Parathyroid adenoma (tissue), 2 donors: Measurements from ENCODE around the gene C12orf60.
A peak's percentile ranks its signal among the peaks of the same experiment; 100 is the strongest.
"Not testable (repeated sequence)": the region's sequence is repeated elsewhere in the genome, so short reads cannot be mapped to it uniquely, and the experiment has no call there.

ENCODE experiments used
- H2AFZ ChIP-seq: fragments of 300-600 bp; sonication (generic); one replicate; pipeline ENCODE4 v1.7.0; 2017; ENCODE audit warnings: antibody characterized with exemption, mild to moderate bottlenecking
- H3K27ac ChIP-seq: fragments of 300-600 bp; sonication (generic); one replicate; pipeline ENCODE4 v1.7.0; 2017
- H3K27me3 ChIP-seq: fragments of 300-600 bp; sonication (generic); one replicate; pipeline ENCODE4 v1.7.0; 2017; ENCODE audit warnings: low read length; ENCODE audit not compliant: control insufficient read depth, insufficient read depth
- H3K36me3 ChIP-seq: fragments of 300-600 bp; sonication (generic); one replicate; pipeline ENCODE4 v1.7.0; 2017; ENCODE audit warnings: low read length; ENCODE audit not compliant: control insufficient read depth, insufficient read depth
- H3K4me1 ChIP-seq: fragments of 300-600 bp; sonication (generic); one replicate; pipeline ENCODE4 v1.7.0; 2017; ENCODE audit warnings: control low read depth
- H3K4me2 ChIP-seq: fragments of 300-600 bp; sonication (generic); one replicate; pipeline ENCODE4 v1.7.0; 2017; ENCODE audit warnings: low read length
- H3K4me3 ChIP-seq: fragments of 300-600 bp; sonication (generic); one replicate; pipeline ENCODE4 v1.7.0; 2017; ENCODE audit warnings: low read depth, low read length
- H3K79me2 ChIP-seq: fragments of 300-600 bp; sonication (generic); one replicate; pipeline ENCODE4 v1.7.0; 2017; ENCODE audit warnings: control low read depth
- H3K9ac ChIP-seq: fragments of 300-600 bp; sonication (generic); one replicate; pipeline ENCODE4 v1.7.0; 2017; ENCODE audit warnings: mild to moderate bottlenecking
- H3K9me3 ChIP-seq: fragments of 300-600 bp; sonication (generic); one replicate; pipeline ENCODE4 v1.7.0; 2017; ENCODE audit warnings: low read length; ENCODE audit not compliant: control insufficient read depth
- TF ChIP-seq, protein P1 (sequence below): fragments of 300-600 bp; sonication (generic); IDR thresholded peaks from one replicate; pipeline ENCODE4 v1.7.0; 2017; ENCODE audit warnings: antibody characterized with exemption, mild to moderate bottlenecking
- donor health status: primary hyperparathyroidism.

C12orf60 gene, protein sequence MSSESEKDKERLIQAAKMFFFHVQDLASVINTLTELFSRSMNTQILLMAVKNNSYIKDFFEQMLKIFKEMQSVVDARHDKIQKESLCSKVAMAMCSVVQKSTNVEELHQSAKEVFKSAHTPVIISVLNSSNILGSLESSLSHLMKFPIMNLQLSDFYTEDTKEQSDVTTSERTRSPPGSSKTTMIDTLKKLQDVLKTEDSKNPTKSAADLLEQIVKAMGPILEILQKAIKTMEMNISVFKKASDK

DNA sequence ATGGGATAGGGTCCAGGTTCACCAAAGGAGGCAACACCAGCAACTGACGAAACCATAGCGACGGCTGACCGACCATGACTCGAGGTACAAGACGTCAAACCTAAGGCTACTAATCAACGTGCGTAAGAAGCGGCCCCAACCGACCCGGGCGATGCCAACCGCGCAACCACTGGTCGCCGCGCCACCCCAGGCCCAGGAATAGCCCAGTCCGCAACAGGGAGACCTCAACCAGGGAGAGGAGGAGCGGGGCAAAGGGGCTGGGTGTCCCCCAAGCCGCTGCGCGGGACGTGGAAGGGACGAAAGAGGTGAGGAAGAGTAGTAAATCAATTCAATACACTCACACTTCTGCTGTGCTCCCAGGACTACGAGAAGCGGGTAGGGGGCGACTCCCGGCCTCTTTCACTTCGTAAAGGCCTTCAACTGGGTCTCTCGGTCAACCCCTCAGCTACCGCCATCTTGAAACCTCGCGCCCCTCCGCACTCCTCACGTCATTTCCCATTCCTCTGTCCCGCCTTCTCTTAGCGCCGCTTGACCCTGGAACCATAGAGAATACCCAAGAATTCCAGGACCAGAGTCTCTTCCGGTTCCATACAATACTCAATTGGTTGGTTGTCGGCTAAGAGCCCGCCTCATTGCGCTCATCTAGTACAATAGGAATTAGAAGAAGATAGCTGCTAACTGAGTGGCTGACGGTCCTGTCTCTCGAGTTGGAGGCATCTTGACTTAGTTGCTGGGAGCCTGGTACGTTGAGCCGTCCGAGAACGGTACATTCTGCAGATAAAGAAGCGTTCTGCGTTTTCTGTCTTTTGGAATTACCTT lies at the start of gene C12orf60, which contains the start of gene WBP11:
Gene C12orf60 (plus strand): TSS at position 660 of the 819 bp plus-strand sequence. CDS start 19,266 bp downstream, outside the sequence.
Gene WBP11 (minus strand): TSS at position 468 of the 819 bp plus-strand sequence. CDS start 2,095 bp downstream, outside the sequence.
- no peaks in the 10 kb centered on the region for H3K27me3 ChIP-seq
- peaks cover 3% of the 10 kb centered on the region for H3K4me1 ChIP-seq
- peaks cover 18% of the 10 kb centered on the region for H3K79me2 ChIP-seq
- H3K9ac ChIP-seq, result peak within 1 kb of the TSS; percentile 9
- H3K9me3 ChIP-seq, result no peaks in the 10 kb centered on the region
- H3K4me3 ChIP-seq, result peak within 1 kb of the TSS; percentile 98
- H3K27ac ChIP-seq, result peak within 1 kb of the TSS; percentile 73
- TF ChIP-seq, protein P1, sequence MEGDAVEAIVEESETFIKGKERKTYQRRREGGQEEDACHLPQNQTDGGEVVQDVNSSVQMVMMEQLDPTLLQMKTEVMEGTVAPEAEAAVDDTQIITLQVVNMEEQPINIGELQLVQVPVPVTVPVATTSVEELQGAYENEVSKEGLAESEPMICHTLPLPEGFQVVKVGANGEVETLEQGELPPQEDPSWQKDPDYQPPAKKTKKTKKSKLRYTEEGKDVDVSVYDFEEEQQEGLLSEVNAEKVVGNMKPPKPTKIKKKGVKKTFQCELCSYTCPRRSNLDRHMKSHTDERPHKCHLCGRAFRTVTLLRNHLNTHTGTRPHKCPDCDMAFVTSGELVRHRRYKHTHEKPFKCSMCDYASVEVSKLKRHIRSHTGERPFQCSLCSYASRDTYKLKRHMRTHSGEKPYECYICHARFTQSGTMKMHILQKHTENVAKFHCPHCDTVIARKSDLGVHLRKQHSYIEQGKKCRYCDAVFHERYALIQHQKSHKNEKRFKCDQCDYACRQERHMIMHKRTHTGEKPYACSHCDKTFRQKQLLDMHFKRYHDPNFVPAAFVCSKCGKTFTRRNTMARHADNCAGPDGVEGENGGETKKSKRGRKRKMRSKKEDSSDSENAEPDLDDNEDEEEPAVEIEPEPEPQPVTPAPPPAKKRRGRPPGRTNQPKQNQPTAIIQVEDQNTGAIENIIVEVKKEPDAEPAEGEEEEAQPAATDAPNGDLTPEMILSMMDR, result no peak
- H2AFZ ChIP-seq, result peak within 1 kb of the TSS; percentile 84
- H3K36me3 ChIP-seq, result no peaks in the 10 kb centered on the region
- peak within 1 kb of the TSS; percentile 91 for H3K4me2 ChIP-seq

DNA sequence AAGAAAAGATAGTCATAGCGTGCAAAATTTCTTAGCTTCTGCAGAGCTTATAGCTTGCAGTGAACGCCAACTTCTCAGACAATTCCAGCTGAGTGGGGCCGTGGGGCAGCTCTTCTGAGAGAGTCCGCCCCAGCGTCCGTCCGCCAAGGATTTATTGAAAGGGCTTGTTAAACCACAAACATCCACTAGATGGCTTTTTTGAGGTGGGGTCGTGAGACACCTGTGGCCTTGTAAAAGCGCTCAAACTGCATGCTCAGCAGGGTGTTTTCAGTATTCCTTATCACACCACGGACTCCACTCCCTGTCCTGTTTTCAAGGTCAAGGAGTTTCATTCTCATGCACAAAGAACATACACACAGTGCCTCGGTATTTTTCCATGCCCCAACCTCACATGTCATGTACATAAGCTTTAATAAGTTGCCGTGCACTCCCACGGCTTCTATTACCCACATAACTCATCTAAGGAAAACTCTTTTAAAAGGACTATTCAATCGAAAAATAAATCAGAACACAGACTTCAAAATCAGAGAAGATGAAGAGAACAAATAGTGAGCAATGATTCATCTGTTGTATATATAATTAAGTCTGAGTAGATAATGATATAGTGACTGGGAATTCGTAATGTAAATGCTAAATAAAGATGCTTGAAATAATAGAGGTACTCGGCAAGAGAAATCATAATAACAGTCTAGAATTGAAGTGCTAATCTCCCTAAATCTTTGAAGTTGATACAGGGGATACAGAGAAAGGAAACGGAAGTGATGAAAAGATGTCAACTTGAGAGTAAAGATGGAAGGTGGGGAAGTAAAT lies 46.9 kb upstream of the C12orf60 start:
- Histone ChIP-seq H3K9me3 (no peaks in the 10 kb centered on the region), H3K27ac (no peak overlapping the region), H3K79me2 (peaks cover 2% of the 10 kb centered on the region), H3K4me2 (no peak overlapping the region), H3K4me1 (no peaks in the 10 kb centered on the region), H3K36me3 (no peaks in the 10 kb centered on the region), H2AFZ (no peak overlapping the region), H3K9ac (no peak overlapping the region), H3K4me3 (no peak overlapping the region), H3K27me3 (no peaks in the 10 kb centered on the region)
- TF ChIP-seq, protein P1, result peak; percentile 18

DNA sequence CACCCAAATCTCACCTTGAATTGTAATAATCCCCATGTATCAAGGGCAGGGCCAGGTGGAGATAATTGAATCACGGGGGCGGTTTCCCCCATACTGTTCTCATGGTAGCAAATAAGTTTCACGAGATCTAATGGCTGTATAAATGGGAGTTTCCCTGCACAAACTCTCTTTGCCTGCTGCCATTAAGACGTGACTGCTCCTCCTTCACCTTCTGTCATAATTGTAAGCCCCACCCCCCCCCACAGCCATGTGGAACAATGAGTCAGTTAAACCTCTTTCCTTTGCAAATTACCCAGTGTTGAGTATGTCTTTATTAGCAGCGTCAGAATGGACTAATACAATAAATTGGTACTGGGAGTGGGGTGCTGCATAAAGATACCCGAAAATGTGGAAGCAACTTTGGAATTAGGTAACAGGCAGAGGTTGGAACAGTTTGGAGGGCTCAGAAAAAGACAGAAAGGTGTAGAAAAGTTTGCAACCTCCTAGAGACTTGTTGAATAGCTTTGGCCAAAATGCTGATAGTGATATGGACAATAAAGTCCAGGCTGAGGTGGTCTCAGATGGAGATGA lies 43.7 kb upstream of the C12orf60 start:
- H3K27ac ChIP-seq, H3K4me1 ChIP-seq, H3K9ac ChIP-seq, H2AFZ ChIP-seq, H3K9me3 ChIP-seq, H3K36me3 ChIP-seq, H3K4me3 ChIP-seq, H3K79me2 ChIP-seq, H3K4me2 ChIP-seq, H3K27me3 ChIP-seq: not testable (repeated sequence)

DNA sequence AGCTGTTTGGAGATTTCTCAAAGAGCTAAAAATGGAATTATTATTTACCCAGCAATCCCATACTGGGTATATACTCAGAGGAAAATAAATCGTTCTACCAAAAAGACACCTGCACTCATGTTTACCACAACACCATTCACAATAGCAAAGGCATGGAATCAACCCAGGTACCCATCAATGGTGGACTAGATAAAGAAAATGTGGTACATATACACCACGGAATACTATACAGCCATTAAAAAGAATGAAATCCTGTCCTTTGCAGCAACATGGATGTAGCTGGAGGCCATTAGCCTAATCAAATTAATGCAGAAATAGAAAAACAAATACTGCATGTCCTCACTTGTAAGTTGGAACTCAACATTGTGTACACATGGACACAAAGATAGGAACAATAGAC lies 38.1 kb upstream of the C12orf60 start:
- no peak overlapping the region for H2AFZ ChIP-seq
- H3K79me2 ChIP-seq, result peaks cover 7% of the 10 kb centered on the region
- no peak overlapping the region for H3K4me2 ChIP-seq
- no peak overlapping the region for H3K4me3 ChIP-seq
- no peaks in the 10 kb centered on the region for H3K27me3 ChIP-seq
- H3K4me1 ChIP-seq, result no peaks in the 10 kb centered on the region
- no peak overlapping the region for H3K9ac ChIP-seq
- H3K9me3 ChIP-seq, result no peaks in the 10 kb centered on the region
- no peaks in the 10 kb centered on the region for H3K36me3 ChIP-seq
- TF ChIP-seq, protein P1, result no peak
- no peak overlapping the region for H3K27ac ChIP-seq

DNA sequence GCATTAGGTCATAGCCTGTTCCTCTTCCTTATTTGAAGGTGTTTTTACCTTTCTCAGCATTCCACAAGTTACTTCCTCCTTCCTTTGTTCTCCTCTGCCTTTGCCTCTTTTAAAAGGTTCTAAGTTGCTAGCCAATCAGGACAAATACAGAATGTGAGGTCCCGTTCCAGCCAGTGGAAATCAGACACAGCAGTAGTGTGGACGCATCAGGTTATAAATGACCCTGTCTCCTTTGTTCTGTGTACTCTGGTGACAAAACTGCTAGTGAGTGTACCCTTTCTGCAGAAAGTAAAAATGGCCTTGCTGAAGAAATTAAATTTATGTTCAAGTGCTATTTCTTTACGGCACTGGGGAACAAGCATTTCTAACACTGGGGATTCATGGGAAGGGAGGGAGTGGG lies 37.5 kb upstream of the C12orf60 start:
- not testable (repeated sequence) for H3K9me3 ChIP-seq, H3K36me3 ChIP-seq, H3K4me1 ChIP-seq, H3K27ac ChIP-seq, H3K4me2 ChIP-seq, H3K9ac ChIP-seq, H3K27me3 ChIP-seq, H3K4me3 ChIP-seq, H3K79me2 ChIP-seq, H2AFZ ChIP-seq
